NCI-H510A treated with DMSO at 0.1 percent for 48 hours (cell line): Measurements from ENCODE around the gene NUDT14.

Experiments used
- DNase-seq: peaks from one replicate; lab custom pipeline; 2025; lab: John Stamatoyannopoulos, UW

The NUDT14 gene

DNA sequence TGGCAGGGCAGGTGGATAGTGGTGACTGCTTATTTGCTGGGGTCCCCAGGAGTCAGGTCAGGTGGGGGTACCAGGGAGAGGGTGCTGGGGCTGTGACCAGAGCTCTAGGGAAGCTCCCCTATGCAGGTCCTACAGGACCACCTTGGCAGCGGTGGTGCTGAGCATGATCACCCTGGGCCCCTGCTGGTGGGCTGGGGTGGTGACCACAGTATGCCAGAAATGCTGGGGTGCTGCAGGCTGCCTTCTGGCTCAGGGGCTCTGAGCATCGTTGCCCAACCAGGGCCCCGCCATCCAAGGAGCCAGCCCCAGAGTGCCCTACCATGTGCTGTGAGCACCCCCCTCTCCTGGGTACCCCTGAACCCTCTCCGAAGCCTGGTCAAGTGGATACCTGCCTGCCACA is 17.5 kb upstream of the NUDT14 start:
- no peak for DNase-seq

DNA sequence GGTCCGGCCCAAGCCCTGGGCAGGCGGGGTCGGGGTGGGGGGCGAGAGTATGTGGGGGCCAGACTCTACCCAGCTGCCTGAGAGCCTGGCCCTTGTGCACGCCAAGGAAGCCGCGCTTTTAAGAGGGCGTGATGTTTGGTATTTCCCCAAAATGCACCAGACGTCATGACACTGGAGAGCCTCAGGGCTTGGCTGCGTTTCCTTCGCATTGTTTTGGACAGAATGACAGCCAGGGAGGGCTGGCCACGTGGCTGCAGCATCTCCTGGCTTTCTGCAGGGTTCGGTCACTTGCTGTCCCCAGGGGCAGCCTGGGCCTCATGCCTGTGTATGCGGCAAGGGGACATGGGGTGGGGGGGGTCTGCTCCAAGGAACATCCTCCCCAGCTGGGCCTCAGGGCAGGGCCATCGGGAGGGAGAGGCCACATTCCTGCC is 16.1 kb upstream of the NUDT14 start:
- no peak for DNase-seq

DNA sequence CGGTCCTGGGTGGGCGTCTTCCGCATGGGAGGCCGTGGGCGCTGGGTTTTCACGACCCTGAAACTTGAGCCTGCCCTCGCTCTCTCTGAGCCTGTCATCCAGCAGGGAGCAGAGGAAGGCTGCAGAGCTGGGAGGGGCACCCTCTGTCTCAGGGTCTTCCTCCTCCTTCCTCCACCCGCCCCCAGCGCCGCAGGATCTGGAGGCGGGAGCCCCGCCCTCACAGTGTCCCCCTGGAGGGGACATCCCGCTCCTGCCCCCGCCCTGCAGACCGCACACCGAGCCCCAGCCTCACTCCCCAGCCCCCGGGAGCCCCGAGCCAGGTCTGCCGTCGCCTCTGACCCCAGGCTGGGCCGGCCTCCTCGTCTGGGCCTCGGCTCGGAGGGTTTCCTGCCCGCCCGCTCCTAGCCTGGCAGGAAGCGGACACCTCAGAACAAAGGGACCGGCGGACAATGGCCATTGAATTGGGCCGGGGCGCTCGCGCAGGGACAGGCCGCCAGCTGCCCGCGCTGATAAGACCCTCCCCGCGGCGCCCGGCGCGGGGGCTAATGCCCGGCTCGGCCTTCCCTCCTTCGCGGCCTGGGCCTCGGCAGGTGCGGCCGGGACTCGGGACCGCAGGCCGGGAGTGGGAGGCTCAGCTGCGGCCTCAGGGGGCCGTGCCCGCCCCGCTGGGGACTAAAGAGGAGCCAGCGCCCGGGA is 15.3 kb upstream of the NUDT14 start:
- no peak for DNase-seq

DNA sequence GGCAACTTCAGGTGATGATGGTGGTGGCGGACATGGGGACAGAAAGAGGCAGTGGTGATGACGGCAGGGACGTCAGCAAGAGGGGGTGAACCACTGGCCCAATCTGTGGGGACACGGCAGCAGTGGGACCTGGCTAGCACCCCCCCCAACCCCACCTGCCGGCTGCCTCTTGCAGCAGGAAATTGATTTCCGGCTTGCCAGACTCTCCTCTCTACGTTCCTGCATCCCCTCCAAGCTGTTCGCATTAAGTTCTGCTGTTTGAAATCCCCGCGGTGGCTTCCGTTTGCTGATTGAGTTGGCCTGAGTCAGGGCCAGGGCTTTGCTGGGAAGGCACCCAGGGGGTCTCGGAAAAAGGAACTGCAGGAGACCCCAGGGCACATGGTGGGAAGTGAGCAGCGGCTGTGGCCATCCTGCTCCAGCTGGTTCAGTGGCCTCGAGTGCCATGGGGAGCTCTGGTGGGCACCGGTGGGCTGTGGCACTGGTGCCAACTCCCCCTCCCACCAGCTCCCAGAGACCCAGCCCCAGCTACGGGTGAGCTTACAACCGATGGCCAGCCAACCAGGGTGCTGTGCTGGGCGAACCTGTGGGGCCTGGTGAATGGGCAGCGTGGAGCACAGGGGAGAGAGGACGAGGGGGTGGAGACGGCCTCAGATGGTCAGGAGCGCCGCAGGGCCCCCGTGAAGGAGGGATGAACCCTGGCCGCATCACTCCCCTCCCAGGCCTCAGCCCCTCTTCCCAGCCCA is 14.6 kb upstream of the NUDT14 start:
- no peak for DNase-seq

DNA sequence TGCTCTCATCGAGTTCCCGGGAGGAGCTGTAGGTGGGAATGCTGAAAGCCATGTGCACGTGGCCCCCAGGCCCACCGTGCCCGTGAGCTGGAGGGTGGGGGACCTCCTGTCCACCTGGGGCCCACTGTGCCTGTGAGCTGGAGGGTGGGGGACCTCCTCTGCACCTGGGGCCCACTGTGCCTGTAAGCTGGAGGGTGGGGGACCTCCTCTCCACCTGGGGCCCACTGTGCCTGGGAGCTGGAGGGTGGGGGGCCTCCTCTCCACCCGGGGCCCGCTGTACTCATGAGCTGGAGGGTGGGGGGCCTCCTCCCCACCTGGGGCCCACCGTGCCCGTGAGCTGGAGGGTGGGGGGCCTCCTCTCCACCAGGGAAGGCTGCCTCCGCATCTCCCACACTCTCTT is 13.9 kb upstream of the NUDT14 start:
- no peak for DNase-seq

DNA sequence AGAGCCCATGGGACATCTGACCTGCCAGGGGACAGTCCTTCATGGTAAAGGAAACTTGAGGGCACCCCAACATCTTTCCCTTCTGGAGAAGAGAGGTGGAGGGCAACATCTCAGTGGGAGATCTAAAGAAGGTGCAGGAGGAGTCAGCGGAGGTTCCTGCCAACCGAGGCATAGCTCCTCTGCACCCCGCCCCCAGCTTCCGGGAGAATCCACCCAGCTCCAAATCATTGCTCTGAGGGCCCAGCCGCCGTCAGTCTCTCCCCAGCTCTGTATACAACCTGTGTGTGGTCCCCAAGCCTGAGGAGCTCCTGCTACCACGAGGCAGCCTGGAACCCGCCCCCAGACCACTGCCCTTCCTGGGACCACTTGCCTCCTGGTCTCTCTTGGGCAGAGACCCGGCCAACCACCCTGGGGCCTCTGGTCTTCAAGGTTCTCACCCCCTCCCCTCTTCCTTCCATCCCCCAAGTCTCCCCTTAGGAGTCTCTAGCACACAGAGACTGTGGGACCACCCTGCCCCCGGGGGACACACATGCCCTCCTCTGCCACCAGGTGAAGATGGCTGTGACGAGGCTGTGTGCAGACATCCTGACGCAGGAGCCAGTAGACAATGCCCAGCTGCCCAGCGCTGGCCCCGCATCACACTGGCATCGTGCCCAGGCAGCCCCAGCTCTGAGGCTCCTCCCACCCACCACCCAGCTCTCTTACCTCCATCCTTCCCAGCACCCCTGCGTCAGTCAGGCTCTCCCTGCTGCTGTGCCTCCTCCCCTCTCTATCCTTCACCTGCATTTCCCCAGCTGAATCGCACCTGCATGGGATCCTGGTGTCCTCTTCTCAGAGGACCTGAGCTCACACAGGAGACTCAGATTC is 13.0 kb upstream of the NUDT14 start:
- peak; percentile 97 for DNase-seq

DNA sequence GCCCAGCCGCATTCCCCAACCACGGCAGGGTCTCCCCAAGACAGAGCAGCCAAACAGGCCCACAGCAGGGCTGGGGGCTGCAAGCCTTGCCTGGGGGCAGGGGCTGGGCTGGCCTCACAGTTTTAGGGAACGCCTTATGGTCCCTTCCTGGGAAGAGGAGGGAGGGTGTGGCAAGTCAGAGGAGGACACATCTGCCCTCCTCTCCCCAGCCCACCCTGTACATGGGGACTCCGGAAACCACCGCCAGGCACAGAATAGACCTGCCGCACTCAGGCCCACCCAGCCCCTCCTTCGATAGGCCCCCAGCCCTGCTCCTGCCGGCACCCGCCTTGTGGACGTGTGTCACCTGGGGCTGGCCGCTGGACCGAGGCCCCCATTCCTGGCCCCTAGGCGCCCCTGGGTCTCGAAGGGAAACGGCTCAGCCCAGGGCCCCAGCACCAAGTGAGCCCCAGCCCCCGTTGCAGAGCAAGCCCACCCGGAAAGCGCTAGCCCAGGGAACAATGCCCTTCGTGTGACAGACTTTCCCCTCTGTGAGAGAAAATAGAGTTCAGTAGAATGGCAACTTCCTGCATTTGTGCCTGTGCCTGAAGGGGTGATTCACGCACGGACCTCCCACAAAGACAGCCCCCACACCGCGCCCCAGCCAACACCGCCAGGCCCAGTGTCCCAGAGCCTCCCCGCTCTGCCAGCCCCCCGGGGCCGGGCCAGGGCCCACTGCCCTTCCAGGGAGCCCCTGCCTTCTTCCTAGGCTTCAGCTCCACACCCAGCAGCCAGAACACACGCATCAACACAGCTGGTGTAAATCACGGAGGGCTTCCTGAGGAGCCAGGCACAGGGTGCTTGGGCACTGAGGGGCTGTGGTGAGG is 12.0 kb upstream of the NUDT14 start:
- no peak for DNase-seq

DNA sequence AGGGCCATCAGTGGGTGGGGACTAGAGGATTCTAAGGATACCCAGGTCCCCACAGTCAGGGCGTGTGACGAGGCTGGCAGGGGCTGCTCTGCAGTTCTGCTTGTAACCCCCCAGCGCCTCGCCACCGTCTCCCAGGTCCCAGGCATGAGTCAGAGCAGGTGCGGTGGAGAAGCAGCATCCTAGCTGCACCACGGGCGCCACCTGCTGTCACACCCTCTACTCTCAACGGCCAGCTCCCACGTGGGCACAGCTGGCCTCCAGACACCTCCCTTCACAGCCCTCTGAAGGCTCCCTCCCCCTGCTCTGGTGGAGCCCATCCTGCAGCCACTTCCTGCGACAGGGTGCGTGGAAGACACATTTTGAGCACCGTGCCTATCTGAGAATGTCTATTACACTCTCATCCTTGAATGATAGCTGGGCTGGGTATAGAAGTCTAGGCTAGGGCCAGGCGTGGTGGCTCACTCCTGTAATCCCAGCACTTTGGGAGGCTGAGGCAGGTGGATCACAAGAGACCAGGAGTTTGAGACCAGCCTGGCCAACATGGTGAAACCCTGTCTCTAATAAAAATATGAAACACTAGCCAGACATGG is 6.9 kb upstream of the NUDT14 start:
- DNase-seq, result peak; percentile 31

DNA sequence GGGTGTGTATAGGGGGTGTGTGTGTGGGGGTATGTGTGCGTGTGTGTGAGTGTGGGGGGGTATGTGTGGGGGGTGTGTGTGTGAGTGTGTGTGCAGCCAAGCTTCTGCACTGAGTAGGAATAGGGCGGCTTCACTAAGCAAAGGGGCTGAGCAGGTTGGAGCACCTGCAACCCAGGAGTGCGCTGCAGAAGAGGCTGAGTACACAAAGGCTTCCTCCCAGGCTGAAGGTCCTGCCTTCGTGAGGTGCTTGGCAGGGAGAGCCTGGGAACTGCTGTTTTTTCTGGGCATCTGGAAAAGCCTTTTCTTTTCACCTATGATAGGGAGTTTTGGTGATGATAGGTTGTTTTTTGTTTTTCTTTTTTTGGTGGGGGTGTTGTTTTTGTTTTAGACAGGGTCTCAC is 6.0 kb upstream of the NUDT14 start:
- DNase-seq, result peak; percentile 82

DNA sequence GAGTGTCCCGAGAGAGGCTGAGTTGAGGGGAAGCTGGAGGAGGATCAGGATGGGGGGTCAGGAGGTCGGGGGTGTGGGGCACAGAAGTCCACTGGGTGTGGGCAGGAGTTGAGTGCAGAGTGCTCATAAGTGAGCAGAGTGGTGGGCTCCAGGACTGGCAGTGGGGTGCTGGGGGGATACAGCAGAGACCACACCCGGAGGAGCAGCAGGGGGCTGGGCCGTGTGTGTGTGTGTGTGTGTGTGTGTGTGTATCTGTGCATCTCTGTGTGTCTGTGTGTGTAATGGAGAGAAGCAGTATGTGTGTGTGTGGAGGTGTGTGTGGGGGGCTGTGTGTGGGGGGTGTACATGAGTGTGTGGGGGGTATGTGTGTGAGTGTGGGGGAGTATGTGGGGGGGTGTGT is 4.9 kb upstream of the NUDT14 start:
- no peak for DNase-seq

DNA sequence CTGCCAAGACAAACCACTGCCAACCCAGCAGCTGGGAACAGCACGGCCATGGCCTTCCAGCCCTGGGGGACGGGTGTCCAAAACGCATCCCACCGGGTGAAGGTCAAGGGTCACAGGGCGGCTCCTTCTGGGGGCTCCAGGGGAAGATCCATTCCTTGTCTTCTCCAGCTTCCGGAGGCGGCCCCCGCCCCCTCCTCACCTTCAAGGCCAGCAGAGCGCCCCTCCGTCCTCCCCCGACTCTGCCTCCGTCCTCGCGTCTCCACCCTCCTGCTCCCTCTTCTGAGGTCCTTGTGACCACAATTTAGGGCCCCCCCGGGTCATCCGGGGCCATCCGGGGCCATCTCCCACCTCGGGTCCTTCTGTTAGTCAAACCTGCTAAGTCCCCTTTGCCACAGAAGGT is 3.9 kb upstream of the NUDT14 start:
- no peak for DNase-seq

DNA sequence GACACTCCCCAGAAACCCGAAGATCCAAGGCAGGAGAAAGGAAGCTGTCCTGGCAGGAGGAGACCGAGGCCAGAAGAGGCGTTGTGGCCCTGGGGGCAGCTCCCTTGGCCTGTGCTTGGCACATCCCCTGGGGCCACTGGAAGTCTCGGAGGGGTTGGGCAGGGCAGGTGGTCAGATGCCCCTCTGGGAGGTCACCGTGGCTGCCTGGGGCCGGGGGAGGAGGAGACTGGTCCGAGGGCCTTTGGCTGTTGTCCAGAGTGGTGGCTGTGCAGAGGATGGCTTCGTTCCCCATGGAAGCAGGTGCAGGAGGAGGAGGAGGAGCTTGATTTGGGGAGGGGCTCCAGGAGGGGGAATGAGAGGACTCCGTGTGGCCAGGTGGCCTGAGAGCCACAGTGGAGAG is 3.3 kb upstream of the NUDT14 start:
- DNase-seq, result peak; percentile 70

DNA sequence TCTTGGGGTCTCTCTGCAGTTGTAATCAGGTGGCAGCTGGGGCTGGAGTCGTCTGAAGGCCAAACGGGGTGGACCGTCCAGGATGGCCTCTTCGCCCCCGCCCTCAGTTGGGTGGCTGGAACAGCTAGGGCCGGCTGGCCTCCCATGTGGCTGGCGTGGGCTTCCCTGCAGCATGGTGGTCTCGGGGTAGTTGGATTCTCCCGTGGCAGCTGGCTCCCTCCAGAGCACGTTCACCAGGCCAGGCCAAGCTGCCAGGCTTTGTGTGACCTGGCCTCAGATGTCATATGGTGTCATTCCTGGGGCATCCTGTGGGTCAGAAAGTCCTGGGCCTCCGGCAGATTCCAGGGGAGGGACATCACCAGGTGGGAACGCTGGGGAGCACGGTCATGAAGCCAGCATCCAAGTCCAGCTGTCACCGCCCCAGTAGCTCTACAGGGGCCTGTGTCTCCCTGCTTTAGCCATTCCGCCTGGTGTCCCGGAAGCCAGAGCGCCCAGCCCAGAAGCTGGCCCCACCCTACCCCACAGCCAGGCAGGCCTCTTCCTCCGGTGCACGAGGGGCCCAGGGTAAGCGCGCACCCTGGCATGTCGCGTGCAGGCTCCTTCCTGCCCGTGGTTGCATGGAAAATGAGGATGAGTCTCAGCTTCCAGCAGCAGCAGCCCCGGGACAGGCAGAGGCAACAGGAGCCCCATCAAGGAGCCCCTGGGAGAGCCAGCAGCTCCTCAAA is 1.3 kb upstream of the NUDT14 start:
- DNase-seq, result no peak

DNA sequence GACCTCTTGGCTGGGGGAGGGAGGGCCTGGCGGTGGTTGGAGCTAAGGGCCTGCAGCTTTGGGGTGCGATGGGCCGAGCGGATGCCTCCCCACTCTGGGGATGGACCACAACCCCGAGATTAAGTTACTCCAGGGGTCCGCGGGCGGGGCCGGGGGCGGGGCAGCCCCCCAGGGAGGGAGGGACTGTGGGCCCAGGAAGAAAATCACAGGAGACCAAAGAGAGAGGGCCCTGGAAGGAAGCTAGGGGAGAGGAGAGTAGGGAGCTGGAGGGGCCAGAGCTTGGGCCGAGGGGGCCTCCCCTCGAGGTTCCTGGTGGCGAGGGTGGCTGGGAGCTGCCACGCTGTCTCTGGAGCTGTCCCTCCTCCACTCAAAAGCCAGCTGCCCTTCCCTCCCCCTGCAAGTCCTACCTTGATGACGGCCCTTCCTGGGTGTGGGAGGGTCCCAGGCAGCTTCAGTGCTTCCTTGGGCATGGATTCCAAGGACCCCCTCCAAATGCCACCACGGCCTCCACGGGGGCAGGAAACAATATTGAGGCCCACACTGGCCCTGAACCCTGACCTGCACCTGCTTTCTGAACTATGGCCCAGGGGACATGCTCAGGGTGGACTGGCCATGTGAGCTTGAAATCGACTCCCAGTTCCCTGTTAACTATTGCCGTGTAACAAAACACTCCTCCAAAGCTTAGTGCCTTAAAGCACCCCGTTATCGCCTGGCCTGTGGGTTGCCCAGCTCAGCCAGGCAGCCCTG is 610 bp upstream of the NUDT14 start:
- no peak for DNase-seq

DNA sequence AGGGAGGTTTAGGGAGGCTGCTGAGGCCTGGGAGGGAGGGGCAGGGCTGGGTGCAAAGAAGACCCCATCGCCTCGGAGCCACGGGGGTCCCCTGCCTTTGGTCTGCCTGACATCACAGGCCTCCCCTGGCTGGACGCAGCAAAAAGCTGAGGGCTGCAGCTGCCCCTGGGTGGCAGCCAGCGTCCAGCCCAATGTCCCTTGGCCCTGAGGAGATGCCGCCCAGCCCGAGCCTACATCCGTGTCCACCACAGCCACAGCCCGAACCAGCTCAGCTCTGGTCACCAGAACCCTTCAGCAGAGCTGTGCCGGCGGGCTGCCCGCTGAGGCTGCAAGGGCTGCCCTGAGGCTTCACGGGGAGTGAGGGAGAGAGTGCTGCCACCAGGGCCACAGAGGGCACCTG is 1.9 kb downstream of the NUDT14 start:
- DNase-seq, result no peak

DNA sequence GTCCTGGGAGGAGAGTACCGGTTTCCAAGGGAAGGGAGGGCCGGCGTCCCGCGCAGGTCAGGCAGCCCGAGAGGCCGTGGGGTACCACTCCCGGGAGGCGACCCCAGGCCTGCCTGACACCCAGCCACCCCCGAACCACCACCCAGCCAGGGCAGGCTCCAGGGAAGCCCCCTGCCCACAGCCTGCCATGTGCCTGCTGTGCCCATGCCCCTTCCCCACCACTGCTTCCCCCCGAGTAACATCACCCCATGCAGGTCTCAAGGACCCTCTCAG is 2.3 kb downstream of the NUDT14 start:
- no peak for DNase-seq

DNA sequence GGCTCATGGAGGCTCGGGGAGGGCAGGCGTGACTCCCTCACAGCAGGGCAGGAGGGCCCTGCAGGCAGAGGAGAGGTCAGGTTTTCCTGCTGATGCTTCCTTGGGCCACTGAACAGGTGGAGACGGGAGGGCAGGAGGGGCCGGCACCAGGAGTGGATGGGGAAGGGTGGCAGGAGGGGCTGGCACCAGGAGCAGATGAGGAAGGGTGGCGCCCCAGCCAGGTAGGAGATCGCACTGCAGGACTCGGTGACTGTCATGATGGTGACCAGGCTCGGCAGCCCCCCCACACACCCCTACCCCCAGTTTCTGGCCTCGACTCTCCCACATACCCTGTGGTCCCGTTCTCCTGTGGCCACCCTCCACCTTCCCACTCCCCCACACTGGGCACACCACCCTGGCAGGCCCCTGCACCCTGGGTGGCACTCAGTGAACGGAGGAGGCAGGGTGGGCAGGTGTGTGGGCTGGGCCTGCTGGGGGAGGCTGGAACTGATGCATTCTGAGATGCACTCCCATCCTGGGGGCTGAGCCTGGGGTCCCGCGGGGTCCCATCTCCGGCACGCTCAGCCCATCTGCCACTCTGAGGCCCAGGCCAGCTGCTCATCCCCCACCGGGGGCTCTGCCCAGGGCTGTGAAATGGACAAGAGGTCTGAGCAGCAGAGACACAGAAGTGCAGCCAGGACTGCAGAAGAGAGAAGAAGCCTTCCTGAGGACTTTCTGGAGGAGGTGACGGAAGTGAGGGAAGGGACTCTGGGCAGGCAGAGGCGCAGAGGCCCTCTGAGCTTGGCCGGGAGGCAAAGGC is 2.8 kb downstream of the NUDT14 start:
- DNase-seq, result peak; percentile 17

DNA sequence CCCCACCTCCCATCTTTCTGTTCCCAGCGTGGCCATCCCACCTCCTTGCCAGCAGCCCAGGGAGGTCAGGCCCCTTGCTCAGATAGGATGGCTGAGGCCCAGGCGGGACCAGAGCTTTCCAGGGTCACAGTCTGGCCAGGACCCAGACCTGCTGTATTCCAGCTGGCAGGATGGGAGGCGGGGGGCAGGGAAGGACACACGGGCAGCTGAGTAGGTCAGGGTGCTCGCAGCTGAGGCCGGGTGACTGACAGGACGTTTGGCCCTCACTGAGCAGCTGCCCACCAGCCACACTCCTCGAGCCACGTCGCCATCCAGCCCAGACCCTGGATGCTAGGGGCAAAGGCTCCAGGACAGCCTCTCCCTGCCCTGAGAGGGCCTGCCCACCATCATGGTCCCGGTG is 4.0 kb downstream of the NUDT14 start:
- DNase-seq, result no peak

DNA sequence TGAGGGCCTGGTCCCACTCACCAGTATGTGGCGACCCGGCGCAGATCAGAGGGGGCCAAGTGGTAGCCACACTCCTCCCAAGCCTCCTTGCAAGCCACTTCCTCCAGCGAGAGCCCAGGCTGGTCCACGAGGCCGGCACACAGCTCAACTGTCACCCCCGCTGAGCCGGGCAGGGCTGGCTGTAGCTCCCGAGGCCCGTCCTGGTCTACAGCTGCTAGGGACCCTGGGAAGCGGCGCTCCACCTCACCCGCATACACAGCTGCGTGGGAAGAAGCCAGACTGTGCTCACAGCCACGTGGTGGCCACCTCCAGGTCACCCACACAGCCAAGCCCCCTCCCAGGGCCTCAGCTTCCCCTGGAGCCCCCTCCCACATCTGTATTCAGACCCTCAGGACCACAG is 4.6 kb downstream of the NUDT14 start:
- DNase-seq, result no peak
